ENCODE measurements around the gene DNAH3. TPM values are rescaled to one million over a fixed set of nuclear protein-coding genes. Genes with fewer than 3 reads are reported as not detected.

DNAH3 gene
- total RNA-seq, 1 experiment from 2014 or later, result 0.21 TPM

GRCh38 chr16:20889625-20890275 is 260.9 kb downstream of the DNAH3 start:
- no peak for DNase-seq
- Mint-ChIP-seq H3K4me1 (ENCODE audit: low read depth, unreplicated experiment) (peaks cover 32% of the 10 kb centered on the region), H3K9me3 (ENCODE audit: low read depth, unreplicated experiment) (no peaks in the 10 kb centered on the region), H3K36me3 (ENCODE audit: insufficient read depth, unreplicated experiment) (peaks cover 16% of the 10 kb centered on the region), H3K27ac (ENCODE audit: unreplicated experiment) (no peak overlapping the region), H3K4me3 (ENCODE audit: low read depth, unreplicated experiment) (no peak overlapping the region), H3K27me3 (ENCODE audit: unreplicated experiment) (no peaks in the 10 kb centered on the region)
- intact Hi-C loops (cut with micrococcal nuclease; ENCODE audit: unreplicated experiment), result no loop called here
- CTCF ChIA-PET, result interaction anchor here (0.7 kb wide), 1 partner anchor 280 kb away, joined by 4 read pairs; no protein-coding TSS in a partner anchor
- no TSS peak for BruUV-seq (replicated peaks)
- TF ChIP-seq CTCF (IDR thresholded peaks at IDR 0.05; ENCODE audit: unreplicated experiment), result no peak

GRCh38 chr16:20887207-20887606 is 263.4 kb downstream of the DNAH3 start:
- no TSS peak for BruUV-seq (replicated peaks)
- peaks cover 43% of the 10 kb centered on the region for H3K4me1 Mint-ChIP-seq (ENCODE audit: low read depth, unreplicated experiment)
- CTCF ChIA-PET, result interaction anchor here (1.2 kb wide), 1 partner anchor 10 kb away, joined by 3 read pairs; no protein-coding TSS in a partner anchor
- H3K4me3 Mint-ChIP-seq (ENCODE audit: low read depth, unreplicated experiment), result no peak overlapping the region
- no peak for TF ChIP-seq CTCF (IDR thresholded peaks at IDR 0.05; ENCODE audit: unreplicated experiment)
- H3K9me3 Mint-ChIP-seq (ENCODE audit: low read depth, unreplicated experiment), result no peaks in the 10 kb centered on the region
- DNase-seq, result no peak
- intact Hi-C loops (cut with micrococcal nuclease; ENCODE audit: unreplicated experiment), result no loop called here
- H3K27me3 Mint-ChIP-seq (ENCODE audit: unreplicated experiment), result no peaks in the 10 kb centered on the region
- peaks cover 11% of the 10 kb centered on the region for H3K36me3 Mint-ChIP-seq (ENCODE audit: insufficient read depth, unreplicated experiment)
- no peak overlapping the region for H3K27ac Mint-ChIP-seq (ENCODE audit: unreplicated experiment)

- no peak for DNase-seq
- Mint-ChIP-seq H3K27me3 (ENCODE audit: unreplicated experiment) (no peaks in the 10 kb centered on the region), H3K9me3 (ENCODE audit: low read depth, unreplicated experiment) (no peaks in the 10 kb centered on the region), H3K27ac (ENCODE audit: unreplicated experiment) (no peak overlapping the region), H3K4me3 (ENCODE audit: low read depth, unreplicated experiment) (no peak overlapping the region), H3K36me3 (ENCODE audit: insufficient read depth, unreplicated experiment) (peaks cover 14% of the 10 kb centered on the region), H3K4me1 (ENCODE audit: low read depth, unreplicated experiment) (peaks cover 52% of the 10 kb centered on the region)
- CTCF ChIA-PET, result no interaction called here
- intact Hi-C loops (cut with micrococcal nuclease; ENCODE audit: unreplicated experiment), result no loop called here
- BruUV-seq (replicated peaks), result no TSS peak
- TF ChIP-seq CTCF (IDR thresholded peaks at IDR 0.05; ENCODE audit: unreplicated experiment), result no peak
Observed at GRCh38 chr16:20886320-20886719, 264.3 kb downstream of the DNAH3 start.

GRCh38 chr16:20884240-20884556 is 266.4 kb downstream of the DNAH3 start:
- intact Hi-C loops (cut with micrococcal nuclease; ENCODE audit: unreplicated experiment), result no loop called here
- TF ChIP-seq CTCF (IDR thresholded peaks at IDR 0.05; ENCODE audit: unreplicated experiment), result no peak
- no TSS peak for BruUV-seq (replicated peaks)
- CTCF ChIA-PET, result no interaction called here
- peak overlapping the region; percentile 4 for H3K27ac Mint-ChIP-seq (ENCODE audit: unreplicated experiment)
- peaks cover 4% of the 10 kb centered on the region for H3K36me3 Mint-ChIP-seq (ENCODE audit: insufficient read depth, unreplicated experiment)
- peaks cover 63% of the 10 kb centered on the region for H3K4me1 Mint-ChIP-seq (ENCODE audit: low read depth, unreplicated experiment)
- no peaks in the 10 kb centered on the region for H3K27me3 Mint-ChIP-seq (ENCODE audit: unreplicated experiment)
- DNase-seq, result no peak
- H3K4me3 Mint-ChIP-seq (ENCODE audit: low read depth, unreplicated experiment), result no peak overlapping the region
- H3K9me3 Mint-ChIP-seq (ENCODE audit: low read depth, unreplicated experiment), result no peaks in the 10 kb centered on the region
